HepG2 (cell line): ENCODE results near the gene POLA2. TPM values are rescaled to one million over a fixed set of nuclear protein-coding genes. Genes with fewer than 3 reads are reported as not detected.

Source experiments
- ARID5B ChIP-seq: IDR thresholded peaks from 2 replicates; pipeline ENCODE4 v1.4.0; 2020; ENCODE audit warnings: mild to moderate bottlenecking, missing genetic modification reagents
- FOSL1 ChIP-seq: sonication (generic); formaldehyde crosslinking; IDR thresholded peaks from 2 replicates; pipeline ENCODE4 v1.9.0; 2021; ENCODE audit warnings: missing genetic modification reagents, borderline replicate concordance
- HNF1B ChIP-seq: sonication (generic); formaldehyde crosslinking; IDR thresholded peaks from 2 replicates; pipeline ENCODE4 v1.5.1; 2020; ENCODE audit warnings: mild to moderate bottlenecking, moderate library complexity, missing genetic modification reagents
- KDM2A ChIP-seq: sonication (generic); formaldehyde crosslinking; IDR thresholded peaks from 2 replicates; pipeline ENCODE4 v1.4.0; 2020; ENCODE audit warnings: low read depth, missing genetic modification reagents, borderline replicate concordance
- MXD4 ChIP-seq: IDR thresholded peaks from 2 replicates; pipeline ENCODE4 v1.6.1; 2016; ENCODE audit warnings: mild to moderate bottlenecking, missing biosample characterization, missing genetic modification reagents
- MXI1 ChIP-seq: IDR thresholded peaks from 3 replicates; pipeline ENCODE4 v1.6.1; 2012; ENCODE audit warnings: low read depth, low read length, inconsistent platforms, borderline replicate concordance
- NR2F6 ChIP-seq, 2 experiments: IDR thresholded peaks; 2 replicates each; pipeline ENCODE4 v1.6.1; 2016; ENCODE audit warnings: antibody characterized with exemption in 1 of 2, mild to moderate bottlenecking in 1 of 2
- SKI ChIP-seq: fragments of 450-650 bp; IDR thresholded peaks from one replicate; pipeline ENCODE4 v1.6.1; 2018; ENCODE audit warnings: mild to moderate bottlenecking; ENCODE audit not compliant: partially characterized antibody
- TARDBP ChIP-seq: sonication (generic); formaldehyde crosslinking; IDR thresholded peaks from 2 replicates; pipeline ENCODE4 v1.8.0; 2022; ENCODE audit warnings: mild to moderate bottlenecking, missing genetic modification reagents
- TCF7L2 ChIP-seq: IDR thresholded peaks from 2 replicates; pipeline ENCODE4 v1.6.1; 2011; ENCODE audit warnings: mild to moderate bottlenecking, low read depth, low read length, moderate library complexity
- XRCC5 ChIP-seq: fragments of 200-400 bp; formaldehyde crosslinking; optimal IDR thresholded peaks from 2 replicates; pipeline ENCODE3; 2017; ENCODE audit warnings: mild to moderate bottlenecking, low read length
- ZBTB20 ChIP-seq: sonication (generic); formaldehyde crosslinking; IDR thresholded peaks from 2 replicates; pipeline ENCODE4 v1.8.1; 2023; ENCODE audit warnings: missing genetic modification reagents, low read depth, mild to moderate bottlenecking, borderline replicate concordance
- ZNF281 ChIP-seq: sonication (generic); formaldehyde crosslinking; IDR thresholded peaks from 2 replicates; pipeline ENCODE4 v1.4.0; 2020; ENCODE audit warnings: missing genetic modification reagents, borderline replicate concordance
- ZNF337 ChIP-seq: sonication (generic); formaldehyde crosslinking; IDR thresholded peaks from 2 replicates; pipeline ENCODE4 v1.5.1; 2020; ENCODE audit warnings: missing genetic modification reagents, low read depth, mild to moderate bottlenecking, borderline replicate concordance
- ZNF431 ChIP-seq: sonication (generic); formaldehyde crosslinking; IDR thresholded peaks from 2 replicates; pipeline ENCODE4 v1.9.0; 2022; ENCODE audit warnings: missing genetic modification reagents, low read depth, mild to moderate bottlenecking, borderline replicate concordance
- ZNF550 ChIP-seq: sonication (generic); formaldehyde crosslinking; IDR thresholded peaks from 2 replicates; pipeline ENCODE4 v1.4.0; 2020; ENCODE audit warnings: mild to moderate bottlenecking, missing genetic modification reagents, borderline replicate concordance
- ZNF749 ChIP-seq: sonication (generic); formaldehyde crosslinking; IDR thresholded peaks from 2 replicates; pipeline ENCODE4 v1.8.0; 2022; ENCODE audit warnings: mild to moderate bottlenecking, missing genetic modification reagents, moderate library complexity, borderline replicate concordance
- ZNF841 ChIP-seq: sonication (generic); formaldehyde crosslinking; IDR thresholded peaks from 2 replicates; pipeline ENCODE4 v1.8.1; 2023; ENCODE audit warnings: missing genetic modification reagents, borderline replicate concordance
- polyA plus RNA-seq, 8 experiments: library from polyadenylated mRNA; depleted of rRNA in 3 of 8; stranded (reverse) in 7 of 8; unstranded in 1 of 8; fragments of >200 nt; fragmentation: Illumina TruSeq in 4 of 8; extraction: Trizol in 4 of 8; gene quantifications; 2 replicates each; pipeline versions ENCODE4 v1.2.1 to v1.2.3, GENCODE V29; 2011 to 2016; ENCODE audit warnings: low read depth in 4 of 8, missing spikeins in 1 of 8, mixed read lengths in 1 of 8; ENCODE audit not compliant: insufficient read depth in 1 of 8
- total RNA-seq, 5 experiments: library from RNA; depleted of rRNA; stranded (reverse); fragments of >200 nt; fragmentation: Illumina TruSeq; extraction: Trizol; gene quantifications; 2 replicates each; pipeline ENCODE4 v1.2.3, GENCODE V29; 2016; ENCODE audit warnings: low read depth in 1 of 5

POLA2 gene
- total and polyA plus RNA-seq, 2 of the 13 experiments (the other 11 are each of a cell fraction or from before 2014, with no cell fraction given): 9.7 to 15.6 TPM

GRCh38 chr11:65274735-65275682 is 13.2 kb downstream of the POLA2 start (continued):
- TF ChIP-seq ZNF431 (CRISPR knock-in tag) (no peak), ZNF749 (CRISPR knock-in tag) (no peak), HNF1B (CRISPR knock-in tag) (peak; percentile 80; the same call in 1 of the 2 replicates), XRCC5 (peak; percentile 61), FOSL1 (CRISPR knock-in tag) (peak; percentile 15; the same call in 1 of the 2 replicates), KDM2A (CRISPR knock-in tag) (peak; percentile 80), ZNF337 (CRISPR knock-in tag) (0 out of 2 replicates have a peak, but pooled peaks have one; percentile 36), ARID5B (peak; percentile 73), MXI1 (peak; percentile 33; the same call in 1 of the 3 replicates), TCF7L2 (no peak), ZNF281 (CRISPR knock-in tag) (no peak), ZNF841 (no peak), NR2F6 (IDR thresholded peaks at IDR 0.05) (0 out of 2 replicates have a peak, but pooled peaks have one; percentile 5), NR2F6 (CRISPR knock-in tag; IDR thresholded peaks at IDR 0.05) (no peak; the same call in 1 of the 2 replicates), ZNF550 (CRISPR knock-in tag) (no peak), MXD4 (CRISPR knock-in tag) (0 out of 2 replicates have a peak, but pooled peaks have one; percentile 27), ZBTB20 (peak; percentile 19; the same call in 1 of the 2 replicates), SKI (no peak), TARDBP (CRISPR knock-in tag) (peak; percentile 33; the same call in 1 of the 2 replicates)
